Heart right ventricle (tissue), 16 donors: ENCODE results near the gene SMARCC1. TPM values are rescaled to one million over a fixed set of nuclear protein-coding genes. Genes with fewer than 3 reads are reported as not detected.
A peak's percentile ranks its signal among the peaks of the same experiment; 100 is the strongest.
"Not testable (repeated sequence)": the region's sequence is repeated elsewhere in the genome, so short reads cannot be mapped to it uniquely, and the experiment has no call there.

Source experiments
- ATAC-seq, 8 donors: fragments of 200-7000 bp; cut with Tn5 transposase; one replicate each; pipeline ENCODE4 v1.9.1; 2020; ENCODE audit warnings: mild to moderate bottlenecking in 8 of 8, moderate library complexity in 8 of 8, moderate number of reproducible peaks in 1 of 8
- DNase-seq, 2 donors: peaks; one replicate each; pipeline ENCODE4 v3.0.0-alpha.2; 2020
- H3K27ac ChIP-seq, 10 donors: fragments of 200-600 bp; sonication (generic) in 2 of 10; one replicate each; pipeline versions ENCODE4 v1.5.0 to v1.8.0; 2020 to 2022; ENCODE audit warnings: mild to moderate bottlenecking in 3 of 10
- H3K27me3 ChIP-seq, 7 donors: fragments of 200-600 bp; one replicate each; pipeline ENCODE4 v1.8.0; 2021 to 2022; ENCODE audit warnings: mild to moderate bottlenecking in 2 of 7
- H3K36me3 ChIP-seq, 9 donors: fragments of 200-600 bp; sonication (generic) in 1 of 9; one replicate each; pipeline versions ENCODE4 v1.5.0 to v1.8.0; 2020 to 2022; ENCODE audit warnings: mild to moderate bottlenecking in 2 of 9
- H3K4me1 ChIP-seq, 9 donors: fragments of 200-600 bp; sonication (generic) in 1 of 9; one replicate each; pipeline versions ENCODE4 v1.5.0 to v1.8.0; 2020 to 2022; ENCODE audit warnings: mild to moderate bottlenecking in 4 of 9
- H3K4me3 ChIP-seq, 10 donors: fragments of 200-600 bp; sonication (generic) in 2 of 10; one replicate each; pipeline versions ENCODE4 v1.5.0 to v1.8.0; 2020 to 2022; ENCODE audit warnings: mild to moderate bottlenecking in 7 of 10, moderate library complexity in 2 of 10
- H3K9me3 ChIP-seq, 11 donors: fragments of 200-600 bp in 10 of 11; sonication (generic) in 2 of 11; one replicate each; pipeline versions ENCODE4 v1.5.0 to v1.8.0; 2013 to 2022; ENCODE audit warnings: mild to moderate bottlenecking in 2 of 11, control low read depth in 1 of 11, moderate library complexity in 1 of 11
- WGBS, 2 donors: extraction: QIAGEN DNeasy Blood & Tissue Kit; methylation state at CpG; one replicate each; pipeline ENCODE4 v1.1.7; 2013; ENCODE audit warnings: inconsistent platforms in 1 of 2; 5-methylcytosine and 5-hydroxymethylcytosine counted together
- intact Hi-C, 10 donors: fragments of 100-400 bp; cut with DNase I; formaldehyde crosslinking; loops; one replicate each; pipeline versions ENCODE4 v1.11.1 to v1.14.2; 2022
- polyA plus RNA-seq, 2 donors: library from polyadenylated mRNA; stranded (reverse); fragments of 200-250 nt; gene quantifications; one replicate each; pipeline ENCODE4 v1.2.3, GENCODE V29; 2013
- total RNA-seq, 10 donors: library from RNA; stranded (reverse); fragmentation: NEBNext Ultra II Directional in 3 of 10; extraction: Animal tissue kit (Norgen Biotek cat#: 25700) in 3 of 10; gene quantifications; one replicate each; pipeline versions ENCODE4 v1.2.1 to v1.2.4, GENCODE V29; 2021 to 2023
- TF ChIP-seq, protein P1 (sequence below), 9 donors: fragments of 200-600 bp; sonication (generic) in 2 of 9; IDR thresholded peaks; one replicate each; pipeline versions ENCODE4 v1.5.0 to v1.8.0; 2021 to 2022; ENCODE audit warnings: antibody characterized with exemption in 9 of 9, mild to moderate bottlenecking in 5 of 9, moderate library complexity in 1 of 9
- donor health status: Arrhythmogenic right ventricular cardiomyopathy.
- donor health status: ischemic (EF 13 %, LVEDD 7.1; RV severe dilation, severe dysfunction).
- donor health status: healthy with polysubstance abuse.
- donor health status: DM: no; HTN: yes; CAD: no.
- donor health status: DM: no; HTN: no; CAD: no.
- donor health status: ischemic (EF 25% LVEDD 6.9; RV normal size, moderate dysfunction).
- donor health status: ischemic (EF 25% LVEDD 5.7; RV mildly dilated, moderate dysfunction).
- donor health status: healthy.
- donor health status: DM: yes; HTN: yes; CAD: no.
- donor health status: Ischemic cardiomyopathy.
- donor health status: ischemic (EF 35%, LVEDD 5.7; RV mildly dilated, moderate dysfunction).
- donor health status: nonischemic (EF 11% LVEDD 7.7; RV severe dilation, severe dysfunction).
- donor health status: DM: yes; HTN: yes; CAD: no.
- donor health status: PGD.
- donor health status: ischemic (EF 29% LVEDD 5.4; RV normal size, mild dysfunction).
- donor health status: nonischemic (EF 23%, LVEDD 6.1; RV moderate dilation, normal function).

Gene SMARCC1
- total and polyA plus RNA-seq, 12 donors = 6.4 to 34.9 (median 24.3) TPM

DNA sequence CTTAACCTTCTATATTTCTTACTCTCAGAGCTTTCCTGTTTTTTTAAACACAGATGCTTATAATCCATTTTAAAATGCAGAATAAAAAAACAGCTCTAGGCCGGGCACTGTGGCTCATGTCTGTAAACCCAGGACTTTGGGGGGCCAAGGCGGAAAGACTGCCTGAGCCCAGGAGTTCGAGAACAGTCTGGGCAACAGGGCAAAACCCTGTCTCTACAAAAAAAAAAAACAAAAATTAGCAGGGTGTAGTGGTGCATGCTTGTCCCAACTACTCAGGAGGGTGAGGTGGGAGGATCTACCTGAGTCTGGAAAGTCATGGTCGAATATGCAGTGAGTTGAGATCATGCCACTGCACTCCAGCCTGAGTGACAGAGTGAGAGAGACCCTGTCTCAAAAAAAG, 15.5 kb downstream of the SMARCC1 start:
- Histone ChIP-seq H3K4me3 (no peak overlapping the region), H3K9me3 (no peaks in the 10 kb centered on the region), H3K36me3 (peaks cover 0 to 74% (median 7%) of the 10 kb centered on the region in 9 donors), H3K27ac (no peak overlapping the region), H3K27me3 (no peaks in the 10 kb centered on the region), H3K4me1 (peaks cover 0 to 12% (median 3%) of the 10 kb centered on the region in 9 donors)
- ATAC-seq = no peak
- TF ChIP-seq, protein P1, sequence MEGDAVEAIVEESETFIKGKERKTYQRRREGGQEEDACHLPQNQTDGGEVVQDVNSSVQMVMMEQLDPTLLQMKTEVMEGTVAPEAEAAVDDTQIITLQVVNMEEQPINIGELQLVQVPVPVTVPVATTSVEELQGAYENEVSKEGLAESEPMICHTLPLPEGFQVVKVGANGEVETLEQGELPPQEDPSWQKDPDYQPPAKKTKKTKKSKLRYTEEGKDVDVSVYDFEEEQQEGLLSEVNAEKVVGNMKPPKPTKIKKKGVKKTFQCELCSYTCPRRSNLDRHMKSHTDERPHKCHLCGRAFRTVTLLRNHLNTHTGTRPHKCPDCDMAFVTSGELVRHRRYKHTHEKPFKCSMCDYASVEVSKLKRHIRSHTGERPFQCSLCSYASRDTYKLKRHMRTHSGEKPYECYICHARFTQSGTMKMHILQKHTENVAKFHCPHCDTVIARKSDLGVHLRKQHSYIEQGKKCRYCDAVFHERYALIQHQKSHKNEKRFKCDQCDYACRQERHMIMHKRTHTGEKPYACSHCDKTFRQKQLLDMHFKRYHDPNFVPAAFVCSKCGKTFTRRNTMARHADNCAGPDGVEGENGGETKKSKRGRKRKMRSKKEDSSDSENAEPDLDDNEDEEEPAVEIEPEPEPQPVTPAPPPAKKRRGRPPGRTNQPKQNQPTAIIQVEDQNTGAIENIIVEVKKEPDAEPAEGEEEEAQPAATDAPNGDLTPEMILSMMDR (IDR thresholded peaks at IDR 0.05) = no peak
- intact Hi-C loops = no loop called here
- DNase-seq = no peak
- 96 to 98% methylated on average over 4 of the region's 4 CpGs for WGBS, 2 donors

DNA sequence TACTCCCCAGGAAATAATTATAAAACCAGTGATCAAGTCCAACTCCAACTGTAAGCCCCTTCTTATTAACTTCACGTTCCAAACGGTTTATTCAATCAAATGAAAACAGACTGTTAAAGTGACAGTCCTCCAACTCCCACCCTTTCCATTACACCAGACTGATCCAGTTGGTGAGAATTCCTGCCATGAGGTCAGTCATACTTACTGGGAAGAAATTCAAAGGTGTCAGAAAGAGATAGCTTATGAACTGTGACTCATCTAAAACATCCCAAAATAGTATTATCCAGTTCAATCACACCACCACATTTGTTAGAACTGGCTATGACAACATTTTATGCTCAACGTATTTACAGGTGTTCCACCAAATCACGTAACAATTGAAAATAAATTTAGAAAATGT, 19.5 kb downstream of the SMARCC1 start:
- peaks cover 0 to 12% (median 3%) of the 10 kb centered on the region in 9 donors for H3K4me1 ChIP-seq
- 41 to 47% methylated on average over 4 of the region's 4 CpGs for WGBS, 2 donors
- DNase-seq (no peak), ATAC-seq (peak in 7 of 8 donors; percentile 29 to 91 (median 72))
- no peaks in the 10 kb centered on the region for H3K27me3 ChIP-seq
- H3K27ac ChIP-seq = peak overlapping the region in 4 of 10 donors; percentile 25 to 52 (median 36)
- H3K9me3 ChIP-seq = no peaks in the 10 kb centered on the region
- no peak overlapping the region for H3K4me3 ChIP-seq
- peaks cover 0 to 57% (median 0%) of the 10 kb centered on the region in 9 donors for H3K36me3 ChIP-seq
- TF ChIP-seq, protein P1 (IDR thresholded peaks at IDR 0.05) = no peak
- intact Hi-C loops = no loop called here

DNA sequence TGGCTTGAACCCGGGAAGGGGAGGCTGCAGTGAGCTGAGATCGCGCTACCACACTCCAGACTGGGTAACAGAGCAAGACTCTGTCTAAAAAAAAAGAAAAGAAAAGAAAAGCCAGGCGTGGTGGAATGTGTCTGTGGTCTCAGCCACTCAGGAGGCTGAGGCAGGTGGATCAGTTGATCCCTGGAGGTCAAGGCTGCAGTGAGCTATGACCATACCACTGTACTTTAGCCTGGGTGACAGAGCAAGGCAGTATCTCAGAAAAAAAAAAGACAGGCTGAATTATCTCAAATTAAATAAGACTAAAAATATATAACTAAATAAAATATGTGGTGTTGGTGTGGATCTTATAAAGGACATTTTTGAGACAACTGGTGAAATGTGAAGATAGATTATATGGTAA, 20.6 kb downstream of the SMARCC1 start:
- WGBS, 2 donors = 93 to 94% methylated on average over 4 of the region's 4 CpGs
- no peak overlapping the region for H3K27ac ChIP-seq
- peaks cover 0 to 65% (median 7%) of the 10 kb centered on the region in 9 donors for H3K36me3 ChIP-seq
- peaks cover 0 to 12% (median 3%) of the 10 kb centered on the region in 9 donors for H3K4me1 ChIP-seq
- ATAC-seq = no peak
- H3K27me3 ChIP-seq = no peaks in the 10 kb centered on the region
- intact Hi-C loops = no loop called here
- no peak for DNase-seq
- TF ChIP-seq, protein P1 (IDR thresholded peaks at IDR 0.05) = no peak
- H3K9me3 ChIP-seq = no peaks in the 10 kb centered on the region
- no peak overlapping the region for H3K4me3 ChIP-seq

DNA sequence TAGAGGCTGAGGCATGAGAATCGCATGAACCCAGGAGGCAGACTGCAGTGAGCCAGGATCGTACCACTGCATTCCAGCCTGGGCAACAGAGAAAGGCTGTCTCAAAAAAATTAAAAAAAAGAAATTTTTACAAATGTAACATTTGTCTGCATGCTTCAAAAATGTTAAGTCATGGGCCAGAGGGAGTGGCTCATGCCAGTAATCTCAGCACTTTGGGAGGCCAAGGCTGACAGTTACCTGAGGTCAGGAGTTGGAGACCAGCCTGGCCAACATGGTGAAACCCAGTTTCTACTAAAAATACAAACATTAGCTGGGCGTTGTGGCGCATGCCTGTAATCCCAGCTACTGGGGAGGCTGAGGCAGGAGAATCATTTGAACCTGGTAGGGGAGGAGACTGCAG, 21.5 kb downstream of the SMARCC1 start:
- WGBS, 2 donors = 92 to 96% methylated on average over 4 of the region's 4 CpGs
- Histone ChIP-seq H3K36me3 (peaks cover 0 to 57% (median 7%) of the 10 kb centered on the region in 9 donors), H3K4me1 (peaks cover 0 to 12% (median 3%) of the 10 kb centered on the region in 9 donors)
- intact Hi-C loops, DNase-seq, H3K9me3 ChIP-seq, H3K27me3 ChIP-seq, H3K27ac ChIP-seq, H3K4me3 ChIP-seq, ATAC-seq: not testable (repeated sequence)

DNA sequence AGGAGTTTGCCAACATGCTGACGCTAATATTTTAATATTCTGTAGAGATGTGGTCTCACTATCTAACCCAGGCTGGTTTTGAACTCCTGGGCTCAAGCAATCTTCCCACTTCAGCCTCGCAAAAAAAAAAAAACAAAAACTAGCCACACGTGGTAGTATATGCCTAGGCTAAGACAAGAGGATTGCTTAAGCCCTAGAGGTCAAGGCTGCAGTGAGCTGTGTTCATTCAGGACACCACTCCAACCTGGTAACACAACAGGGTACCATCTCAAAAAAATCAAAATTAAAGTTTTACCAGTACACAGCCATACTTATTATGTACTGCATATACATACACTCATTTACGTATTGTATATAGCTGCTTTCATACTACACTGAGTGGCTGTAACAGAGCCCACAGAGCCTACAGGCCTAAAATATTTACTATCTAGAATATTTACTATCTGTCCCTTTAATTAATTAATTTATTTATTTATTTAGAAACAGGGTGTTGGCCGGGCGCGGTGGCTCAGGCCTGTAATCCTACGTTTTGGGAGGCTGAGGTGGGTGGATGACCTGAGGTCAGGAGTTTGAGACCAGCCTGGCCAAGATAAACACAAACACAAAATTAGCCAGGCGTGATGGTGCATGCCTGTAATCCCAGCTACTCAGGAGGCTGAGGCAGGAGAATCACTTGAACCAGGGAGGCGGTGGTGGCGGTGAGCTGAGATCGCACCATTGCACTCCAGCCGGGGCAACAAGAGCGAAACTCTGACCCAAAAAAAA, 23.2 kb downstream of the SMARCC1 start:
- DNase-seq (no peak), ATAC-seq (no peak)
- Histone ChIP-seq H3K4me3 (no peak overlapping the region), H3K9me3 (no peaks in the 10 kb centered on the region), H3K36me3 (peaks cover 0 to 53% (median 7%) of the 10 kb centered on the region in 9 donors), H3K27ac (no peak overlapping the region), H3K4me1 (peaks cover 0 to 12% (median 3%) of the 10 kb centered on the region in 9 donors), H3K27me3 (no peaks in the 10 kb centered on the region)
- intact Hi-C loops = no loop called here
- TF ChIP-seq, protein P1 (IDR thresholded peaks at IDR 0.05) = no peak
- WGBS, 2 donors = 91 to 92% methylated on average over 14 of the region's 14 CpGs
